ENCODE measurements around the gene MAST4.
"Not testable (repeated sequence)": the region's sequence is repeated elsewhere in the genome, so short reads cannot be mapped to it uniquely, and the experiment has no call there.

MAST4 gene

DNA sequence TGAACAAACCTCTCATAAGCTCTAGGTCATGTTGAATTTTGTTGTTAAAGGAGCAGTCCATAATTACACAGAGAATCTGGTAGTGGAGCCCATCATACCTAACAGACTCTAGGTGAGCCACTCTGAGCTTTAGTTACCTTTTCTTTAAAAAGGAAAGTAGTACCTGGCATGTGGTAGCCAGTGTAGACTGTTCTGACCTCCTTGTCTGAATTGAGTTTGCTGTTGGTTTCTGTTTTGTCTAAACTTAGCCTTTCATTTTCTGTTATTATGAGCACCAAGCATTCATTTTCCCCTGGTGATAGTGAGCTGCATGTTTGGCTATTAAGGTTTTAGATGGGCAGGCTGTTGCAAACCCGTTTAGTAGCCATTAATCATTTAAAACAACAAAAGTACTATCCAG, 112.2 kb downstream of the MAST4 start:
- DNase-seq: no peak

DNA sequence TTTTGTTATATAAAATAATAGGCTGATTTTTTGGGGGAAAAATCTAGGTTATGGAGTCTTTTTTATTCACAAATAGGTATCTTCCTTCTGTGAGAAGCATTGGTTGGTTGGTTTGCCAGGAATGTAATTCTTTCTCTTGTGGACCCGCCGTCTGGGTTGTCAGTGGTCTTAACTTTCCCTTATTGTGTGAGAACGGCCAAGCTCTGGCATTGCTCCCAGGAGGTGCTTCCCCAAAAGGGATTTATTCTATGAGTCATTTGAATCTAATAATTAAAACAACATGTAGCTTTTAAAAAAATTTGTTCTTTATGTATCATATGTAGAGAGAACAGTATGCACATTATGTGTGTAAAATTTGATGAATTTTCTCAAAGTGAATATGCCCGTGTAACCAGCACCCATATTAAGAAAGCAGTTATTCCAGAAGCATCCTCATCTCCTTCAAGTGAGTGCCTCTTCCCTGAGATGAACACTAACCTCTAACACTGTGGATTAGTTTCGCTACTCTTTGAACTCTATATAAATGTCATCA, 114.4 kb downstream of the MAST4 start:
- no peak for DNase-seq

DNA sequence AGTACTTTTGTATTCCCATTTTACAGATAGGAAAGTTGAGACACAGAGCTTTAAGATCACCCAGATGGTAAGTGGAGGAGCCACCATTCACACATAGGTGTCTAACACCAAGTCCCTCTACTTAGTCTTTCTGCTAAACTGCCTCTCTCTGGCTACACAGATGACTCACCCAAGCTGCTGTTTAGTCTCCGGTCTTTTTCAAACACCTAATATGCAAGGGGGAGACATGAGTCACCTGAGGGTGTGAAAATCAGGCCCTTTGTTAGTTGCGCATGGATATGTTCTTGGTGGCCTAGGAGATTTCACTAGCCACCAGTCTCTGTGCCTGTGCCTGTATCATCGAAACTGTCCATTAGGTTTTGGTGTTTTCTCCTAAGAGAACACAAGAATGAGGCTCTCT, 117.8 kb downstream of the MAST4 start:
- DNase-seq: no peak

DNA sequence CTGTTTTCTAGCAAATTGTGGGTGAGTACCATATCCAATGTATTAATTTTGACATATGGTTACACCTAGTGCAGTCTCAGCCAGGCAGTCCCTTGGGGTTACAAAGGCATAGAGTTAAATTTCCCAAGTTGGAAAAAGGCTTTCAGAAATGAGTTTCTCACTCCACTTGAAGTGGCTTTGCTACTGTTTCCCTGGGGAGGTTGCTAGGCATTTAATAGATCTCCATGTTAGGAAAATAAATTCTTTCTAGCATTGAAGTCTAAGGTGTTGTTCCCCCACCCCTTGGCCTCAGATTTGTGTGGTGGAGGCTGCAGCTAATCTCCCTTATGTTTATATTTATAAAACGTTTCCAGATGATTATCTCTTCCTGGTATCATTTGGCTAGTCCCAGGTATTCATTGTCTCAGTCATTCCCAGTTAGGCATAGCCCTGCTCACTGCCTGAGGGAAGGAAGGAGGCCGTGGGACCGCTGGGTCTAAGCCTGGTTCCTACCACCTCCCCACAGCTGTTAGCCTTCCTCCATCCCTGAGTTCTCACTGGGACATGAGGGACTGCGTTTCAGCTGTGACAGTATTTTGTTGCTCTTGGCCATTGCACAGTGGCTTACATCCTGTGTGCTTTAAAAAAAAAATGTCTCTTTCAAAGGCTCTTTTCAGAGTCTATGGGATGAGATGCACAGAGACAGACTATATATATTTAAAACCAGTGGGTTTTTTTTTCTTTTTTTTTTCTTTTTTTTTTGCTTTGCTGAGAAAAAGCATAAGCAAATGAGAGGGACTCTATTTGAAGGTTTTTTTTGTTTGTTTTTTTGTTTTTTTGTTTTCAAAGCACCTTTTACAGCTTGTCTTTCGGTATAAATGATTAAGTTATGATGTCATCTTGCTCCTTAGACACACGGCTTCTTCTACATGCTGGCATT, 121.5 kb downstream of the MAST4 start:
- no peak for DNase-seq

DNA sequence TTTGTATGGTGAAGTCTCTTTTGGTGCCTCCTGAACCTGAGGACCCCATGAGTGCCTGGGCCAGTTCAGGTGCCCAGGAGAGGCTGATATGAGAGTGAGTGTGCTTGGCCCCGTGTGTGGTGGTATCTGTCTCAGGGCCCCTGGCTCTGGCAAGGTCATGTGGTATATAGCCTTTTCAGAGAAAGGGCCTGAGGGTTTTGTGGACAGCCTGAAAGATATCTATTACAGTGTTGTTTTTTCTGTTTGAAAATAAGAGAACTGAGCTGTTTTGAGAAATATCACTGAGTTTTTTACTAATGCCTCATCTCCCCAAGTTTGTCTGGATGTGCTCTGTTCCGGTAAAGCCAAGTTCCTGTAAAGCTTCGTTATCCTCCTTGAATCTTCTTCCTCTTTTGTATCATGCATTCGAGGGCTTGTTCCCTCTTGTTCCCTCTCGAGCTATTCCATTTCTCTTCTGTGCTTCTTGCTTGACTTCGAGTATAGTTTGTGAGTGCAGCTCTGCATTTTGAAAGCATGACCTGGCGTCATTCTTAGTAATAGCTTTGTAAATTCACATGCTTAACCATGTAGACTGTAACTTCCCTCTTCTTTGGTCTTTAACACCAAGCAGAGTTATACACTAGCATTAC, 122.3 kb downstream of the MAST4 start:
- DNase-seq: no peak

DNA sequence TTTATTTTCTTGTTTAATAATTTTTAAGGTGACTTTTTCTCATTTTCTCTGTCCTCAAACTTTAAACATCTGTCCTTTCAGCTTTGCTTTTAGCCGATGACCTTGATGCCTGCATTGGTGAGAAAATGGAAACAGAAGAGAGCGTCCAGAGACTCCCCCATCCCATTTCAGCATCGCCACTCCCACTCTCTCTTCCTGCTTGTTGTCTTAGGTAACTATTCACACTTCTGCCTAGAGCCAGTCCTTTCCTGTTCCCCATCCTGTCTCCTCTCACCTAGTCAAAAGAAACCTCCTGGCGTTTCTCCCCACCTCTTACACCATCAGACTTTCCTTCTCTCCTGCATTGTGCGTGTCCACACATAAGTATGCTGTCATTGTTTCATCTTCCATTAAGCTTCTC, 124.6 kb downstream of the MAST4 start:
- DNase-seq: no peak

DNA sequence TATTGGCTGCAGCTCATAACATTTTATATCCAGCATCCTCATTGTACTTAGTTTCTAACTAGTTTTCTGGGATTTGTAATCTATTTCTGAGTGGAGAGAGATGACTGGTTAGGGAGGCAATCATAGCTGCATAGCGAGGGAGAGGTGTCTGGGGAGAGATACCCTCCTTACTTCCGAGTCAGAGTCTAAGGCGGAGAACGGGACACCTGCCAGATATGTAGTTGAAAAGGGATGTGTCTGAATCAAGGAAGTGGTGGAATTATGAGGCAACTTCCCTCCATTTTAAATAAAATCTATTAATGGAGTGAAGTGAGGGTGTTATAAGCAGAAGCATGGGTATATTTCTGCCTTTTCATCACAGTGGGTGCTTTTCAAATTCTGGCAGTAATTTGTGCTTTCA, 126.5 kb downstream of the MAST4 start:
- DNase-seq: no peak

DNA sequence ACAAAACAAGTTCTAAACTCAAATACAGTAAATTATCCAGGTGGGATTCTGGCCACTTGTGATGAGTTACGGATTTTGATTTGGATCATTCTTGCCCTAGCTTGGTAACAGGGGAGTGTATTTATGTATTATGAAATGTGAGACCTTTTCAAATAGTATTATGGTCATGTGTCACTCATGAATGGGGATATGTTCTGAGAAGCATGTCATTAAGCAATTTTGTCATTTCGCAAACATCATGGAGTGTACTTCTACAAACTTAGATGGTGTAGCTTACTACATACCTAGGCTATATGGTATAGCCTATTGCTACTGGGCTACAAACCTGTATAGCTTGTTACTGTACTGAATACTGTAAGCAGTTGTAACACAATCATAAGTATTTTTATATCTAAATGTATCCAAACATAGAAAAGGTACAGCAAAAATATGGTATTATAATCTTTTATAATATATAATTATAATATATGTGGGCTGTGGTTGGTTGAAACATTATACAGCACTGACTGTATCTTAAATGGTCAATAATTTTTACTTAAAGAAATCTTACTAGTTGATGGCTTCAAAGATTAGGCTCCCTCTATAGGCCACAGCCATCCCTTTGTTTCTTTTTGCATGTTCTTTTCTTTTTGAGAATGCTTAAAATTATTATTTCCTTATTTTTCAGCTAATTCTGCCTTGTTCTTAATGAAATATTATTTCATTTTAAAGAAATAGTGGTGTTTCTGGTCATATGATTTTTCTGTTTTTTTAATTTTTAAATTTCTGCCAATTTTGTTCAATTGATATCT, 128.4 kb downstream of the MAST4 start:
- no peak for DNase-seq

DNA sequence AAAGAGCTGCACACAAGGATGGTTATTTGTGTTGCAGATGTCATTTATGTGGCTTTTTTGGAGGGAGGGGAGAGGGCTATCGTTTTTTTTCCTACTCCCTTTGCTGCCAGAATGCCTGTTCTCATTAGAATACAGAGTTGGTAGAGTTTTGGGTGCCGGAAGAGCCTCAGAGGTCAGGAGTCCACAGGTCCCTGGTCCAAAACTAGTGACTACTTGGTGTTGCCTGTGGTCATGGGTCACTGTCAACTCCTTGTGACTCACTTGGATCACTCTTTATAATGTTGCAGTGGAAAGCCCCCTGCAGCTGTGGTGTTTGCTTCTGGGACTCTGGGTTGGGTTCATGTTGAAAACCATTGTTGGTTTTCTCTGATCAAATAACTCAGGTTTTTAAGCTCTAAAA, 131.4 kb downstream of the MAST4 start:
- no peak for DNase-seq

DNA sequence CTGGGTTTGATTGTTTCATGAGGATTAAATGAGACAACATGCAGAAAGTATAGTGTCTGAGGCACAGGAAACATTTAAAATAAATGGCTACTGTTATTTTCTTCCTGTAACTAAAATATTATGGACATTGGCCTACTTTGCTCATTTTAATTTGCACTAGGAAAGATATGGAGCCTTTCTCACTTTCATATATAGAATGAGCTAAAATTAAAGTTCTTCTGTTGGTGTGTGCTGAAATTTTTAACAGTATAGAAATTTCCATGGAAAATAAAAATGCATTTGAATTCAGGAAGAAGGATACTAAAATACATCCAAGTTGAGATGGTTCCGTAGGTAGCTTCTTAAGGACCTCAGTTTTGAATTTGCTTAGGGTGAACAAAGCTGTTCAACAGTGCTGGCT, 131.9 kb downstream of the MAST4 start:
- DNase-seq: no peak

DNA sequence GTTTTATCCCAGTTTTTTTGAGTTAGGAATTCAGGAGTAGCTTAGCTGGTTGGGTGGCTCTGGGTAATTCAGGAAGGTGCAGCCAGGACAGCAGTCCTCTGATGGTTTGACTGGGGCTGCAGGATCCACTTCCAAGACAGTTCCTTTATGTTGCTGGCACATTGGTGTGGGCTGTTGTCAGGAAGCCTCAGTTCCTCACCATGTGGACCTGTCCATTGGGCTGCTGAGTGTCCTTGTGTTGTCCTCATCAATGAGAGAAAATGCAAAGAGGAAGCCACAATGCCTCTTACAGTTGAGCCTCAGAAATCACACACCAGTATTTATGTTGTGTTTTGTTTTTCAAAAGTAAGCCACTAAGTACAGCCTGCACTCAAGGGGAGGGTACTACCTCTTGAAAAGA, 140.9 kb downstream of the MAST4 start:
- DNase-seq: no peak

DNA sequence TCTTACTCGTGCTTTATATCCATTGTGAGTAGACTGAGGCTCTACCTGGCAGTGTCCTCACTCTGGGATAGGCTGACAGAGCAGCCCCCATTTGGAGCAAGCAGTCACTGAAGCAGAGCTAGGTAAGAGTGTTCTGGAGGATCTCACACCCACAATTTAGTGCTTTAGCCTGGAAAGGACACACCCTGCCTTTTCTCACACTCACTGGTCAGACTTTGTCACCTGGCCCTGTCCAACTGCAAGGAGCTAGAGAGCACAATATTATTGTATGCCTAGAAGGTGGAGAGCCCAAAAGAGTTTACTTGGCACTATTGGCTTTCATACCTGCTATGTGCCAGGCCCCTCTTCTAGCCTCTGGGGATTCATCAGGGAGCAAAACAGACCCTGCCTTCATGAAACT, 141.9 kb downstream of the MAST4 start:
- no peak for DNase-seq

DNA sequence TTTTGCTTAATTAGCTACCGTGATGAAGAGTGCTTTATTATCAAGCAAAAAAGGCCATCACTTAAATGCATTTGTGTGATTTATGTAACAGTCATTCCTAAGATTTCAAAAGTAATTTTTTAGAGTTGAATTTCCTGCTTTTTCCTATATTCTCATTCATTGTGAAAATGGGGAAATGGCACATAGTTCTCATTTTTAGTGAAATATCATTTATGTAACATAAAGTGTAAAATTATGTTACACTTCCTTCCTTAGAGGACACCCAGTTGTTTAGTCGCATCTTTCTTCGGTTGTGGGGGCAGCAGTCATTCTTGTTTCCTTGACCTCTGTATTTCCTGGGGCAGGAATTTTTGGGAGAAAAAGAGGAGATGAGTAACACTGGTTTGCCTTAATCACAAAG, 142.8 kb downstream of the MAST4 start:
- no peak for DNase-seq

DNA sequence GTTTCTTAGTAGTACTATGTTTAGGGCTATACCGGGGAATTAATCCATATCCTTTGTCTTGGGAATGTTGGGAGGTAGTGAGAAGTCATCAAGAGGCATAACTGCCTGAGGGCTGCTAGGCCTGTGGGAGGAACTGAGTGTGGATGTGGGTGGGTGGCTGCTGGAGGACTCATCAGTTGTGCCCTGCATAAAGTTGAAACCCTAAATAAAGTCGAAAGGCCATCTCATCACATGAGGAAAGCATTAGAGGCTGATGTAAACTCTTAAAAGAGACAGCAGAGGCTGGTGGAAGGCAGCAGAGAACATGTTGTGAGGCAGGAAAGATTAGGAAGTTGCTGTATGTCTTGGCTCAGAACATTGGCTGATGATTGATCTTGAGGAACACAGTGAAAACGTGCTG, 143.8 kb downstream of the MAST4 start:
- DNase-seq: no peak

DNA sequence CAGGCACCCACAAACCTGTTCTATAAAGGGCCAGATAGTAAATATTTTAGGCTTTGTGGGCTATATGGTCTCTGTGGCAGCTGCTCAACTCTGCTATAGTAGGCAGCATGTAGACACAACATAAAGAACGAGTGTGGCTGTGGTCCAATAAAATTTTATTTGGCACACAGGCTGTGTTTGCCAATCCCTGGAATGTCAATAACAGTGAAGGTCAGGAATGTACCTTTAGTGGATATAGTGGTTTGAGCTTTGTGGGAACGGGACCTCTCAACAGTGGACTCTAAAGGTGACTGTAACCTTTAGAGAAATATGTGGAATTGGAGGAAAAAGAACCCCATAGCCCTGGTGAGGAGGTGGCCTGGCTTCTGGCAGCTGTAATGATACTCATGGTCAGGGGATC, 145.2 kb downstream of the MAST4 start:
- DNase-seq: no peak

DNA sequence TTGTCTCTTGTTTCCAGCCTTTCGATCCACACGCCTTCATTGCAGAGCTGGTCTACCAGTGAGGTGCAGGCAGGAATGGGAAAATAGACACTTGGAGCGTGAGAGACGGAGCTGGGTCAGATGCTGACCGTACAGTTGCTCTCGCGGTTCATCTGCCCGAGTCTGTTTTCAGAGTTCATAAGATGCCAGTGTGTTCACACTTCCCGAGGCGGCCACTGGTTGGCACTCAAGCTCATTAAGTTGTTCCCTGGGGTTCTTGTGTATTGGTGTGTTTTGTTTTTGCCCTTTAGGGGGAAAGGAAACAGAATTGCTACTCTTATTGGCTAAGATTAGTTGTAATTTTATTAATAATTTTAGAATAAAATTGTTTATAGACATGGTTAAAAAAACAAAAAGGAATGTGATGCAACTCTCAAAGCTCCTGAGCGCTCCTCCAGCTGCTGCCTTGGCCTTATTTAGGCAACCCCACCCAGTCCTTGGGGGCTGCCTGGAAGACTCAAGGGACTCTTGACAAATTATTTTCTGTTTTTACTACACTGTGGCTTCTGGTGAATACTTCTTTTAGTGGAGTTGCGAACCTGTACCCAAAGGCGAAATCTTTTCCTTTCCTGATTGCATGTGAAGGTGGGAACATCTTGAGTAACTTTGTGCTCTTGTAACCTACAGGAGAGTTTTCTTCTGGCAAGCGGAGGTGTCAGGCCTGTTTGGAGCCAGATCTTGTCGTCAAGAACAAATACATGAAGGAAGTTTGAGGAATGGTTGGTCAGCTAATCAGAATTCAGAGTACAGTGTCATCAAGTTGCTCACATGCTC, 146.1 kb downstream of the MAST4 start:
- DNase-seq: no peak

DNA sequence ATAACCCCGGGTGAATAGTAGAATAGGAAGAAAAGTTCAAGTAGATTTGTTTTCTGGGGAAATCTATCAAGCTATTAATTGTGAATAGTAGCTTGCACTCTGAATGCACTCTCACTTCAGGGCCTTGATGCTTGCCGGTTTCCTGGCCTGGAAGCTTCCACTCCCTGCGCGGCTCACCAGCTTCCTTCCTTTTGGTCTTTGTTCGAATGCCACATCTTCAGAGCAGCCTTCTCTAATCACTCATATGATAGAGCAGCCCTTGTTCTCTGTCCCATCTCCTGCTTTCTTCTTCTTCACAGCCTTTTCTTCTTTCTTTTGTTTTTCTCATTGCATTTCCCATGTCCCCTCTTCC, 146.7 kb downstream of the MAST4 start:
- DNase-seq: no peak

DNA sequence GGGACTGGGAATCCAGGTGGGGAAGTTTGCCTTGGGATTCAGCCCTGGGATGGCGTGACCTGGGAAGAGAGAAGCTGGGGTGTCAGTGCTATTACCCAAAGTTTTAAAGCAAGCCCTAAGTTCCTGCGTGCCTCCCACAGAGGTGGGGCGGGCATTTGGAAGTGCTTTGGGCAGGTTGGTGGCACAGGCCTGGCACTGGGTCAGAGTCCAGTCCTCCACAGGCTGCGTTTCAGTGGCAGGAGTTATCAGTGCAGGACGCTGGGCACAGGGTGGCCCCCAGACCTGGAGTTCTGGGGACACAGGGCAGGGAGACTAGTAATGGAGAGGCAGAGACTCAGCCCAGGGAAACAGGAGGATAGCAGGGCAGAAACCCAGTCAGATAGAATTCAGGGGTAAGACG, 147.2 kb downstream of the MAST4 start:
- DNase-seq: no peak

DNA sequence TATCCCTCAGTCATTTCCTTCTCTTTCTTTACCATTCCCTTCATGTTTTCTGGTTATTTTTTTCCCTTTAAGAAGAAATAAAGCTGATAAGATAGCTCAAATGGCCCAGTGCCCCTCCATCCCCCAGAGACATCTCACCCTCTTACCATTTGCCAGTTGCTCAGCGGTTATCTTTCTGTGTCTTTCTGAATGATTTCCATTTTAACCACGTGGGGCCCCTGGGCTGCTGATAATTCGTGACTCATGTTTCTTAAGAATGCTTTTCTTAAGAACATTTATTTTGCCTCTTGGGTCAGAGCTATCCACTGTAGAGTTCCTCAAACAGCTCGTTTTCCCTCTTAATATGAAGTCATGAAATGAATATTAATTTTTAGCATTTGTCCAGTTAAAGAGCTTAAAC, 147.8 kb downstream of the MAST4 start:
- DNase-seq: no peak

DNA sequence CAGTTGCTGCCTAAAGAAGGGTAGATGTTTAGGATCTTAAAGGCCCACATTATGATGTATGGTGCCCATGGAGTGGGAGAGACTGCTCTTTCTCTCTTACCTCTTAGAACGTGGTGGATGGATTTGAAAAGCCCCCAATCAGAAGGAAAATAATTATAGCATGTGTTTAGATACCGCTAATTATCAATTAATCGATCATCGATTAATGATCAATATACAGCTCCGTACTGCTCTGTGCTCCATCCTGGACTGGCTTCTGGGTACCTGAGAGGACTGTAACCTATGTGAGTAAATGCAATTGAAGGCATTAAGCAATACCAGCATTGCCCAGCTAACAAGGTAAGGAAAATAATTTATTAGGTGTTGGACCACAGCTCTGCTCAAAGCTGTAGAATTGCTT, 149.1 kb downstream of the MAST4 start:
- DNase-seq: no peak

DNA sequence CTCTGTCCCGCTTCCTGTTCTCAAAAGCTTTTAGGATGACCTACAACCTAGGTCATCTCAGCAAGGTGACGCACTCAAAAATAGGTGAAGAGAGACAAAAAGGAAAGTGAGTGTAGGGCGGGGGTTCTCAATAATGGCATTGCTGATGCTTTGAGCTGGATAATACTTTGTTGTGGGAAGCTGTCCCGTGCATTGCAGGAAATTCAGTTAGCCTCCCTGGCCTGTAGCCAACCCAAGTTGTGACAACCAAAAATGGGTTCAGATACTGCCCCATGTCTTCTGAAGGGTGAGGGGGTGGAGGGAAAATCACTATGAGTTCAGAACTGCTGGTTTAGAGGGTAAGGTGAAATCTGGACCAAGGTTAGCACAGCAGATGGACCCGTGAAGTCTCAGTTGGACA, 151.4 kb downstream of the MAST4 start:
- DNase-seq: no peak

DNA sequence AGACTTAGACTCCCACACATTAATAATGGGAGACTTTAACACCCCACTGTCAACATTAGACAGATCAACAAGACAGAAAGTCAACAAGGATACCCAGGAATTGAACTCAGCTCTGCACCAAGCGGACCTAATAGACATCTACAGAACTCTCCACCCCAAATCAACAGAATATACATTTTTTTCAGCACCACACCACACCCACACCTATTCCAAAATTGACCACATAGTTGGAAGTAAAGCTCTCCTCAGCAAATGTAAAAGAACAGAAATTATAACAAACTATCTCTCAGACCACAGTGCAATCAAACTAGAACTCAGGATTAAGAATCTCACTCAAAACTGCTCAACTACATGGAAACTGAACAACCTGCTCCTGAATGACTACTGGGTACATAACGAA, 156.5 kb downstream of the MAST4 start:
- not testable (repeated sequence) for DNase-seq
